Neuronal stem cell (in vitro differentiated cells): Measurements from ENCODE around the gene CDH13.

Experiments
- DNase-seq: peaks from one replicate; pipeline ENCODE4 v3.0.0-alpha.2; 2013; ENCODE audit warnings: low spot score
- H2AFZ ChIP-seq: one replicate; pipeline ENCODE4 v1.6.1; 2013; ENCODE audit warnings: mild to moderate bottlenecking, low read length, inconsistent platforms
- H2AK5ac ChIP-seq: 2 replicates; pipeline ENCODE4 v1.6.1; 2013; ENCODE audit warnings: low read depth, mild to moderate bottlenecking, inconsistent platforms, low read length, moderate library complexity, mixed read lengths
- H2BK120ac ChIP-seq: 2 replicates; pipeline ENCODE4 v1.6.1; 2013; ENCODE audit warnings: low read depth, mild to moderate bottlenecking, inconsistent platforms, low read length, moderate library complexity, mixed read lengths
- H2BK12ac ChIP-seq: one replicate; pipeline ENCODE4 v1.6.1; 2013; ENCODE audit warnings: low read length, inconsistent platforms
- H2BK15ac ChIP-seq: 2 replicates; pipeline ENCODE4 v1.6.1; 2013; ENCODE audit warnings: mild to moderate bottlenecking, low read length, inconsistent platforms, mixed read lengths
- H2BK5ac ChIP-seq: one replicate; pipeline ENCODE4 v1.6.1; 2013; ENCODE audit warnings: inconsistent platforms, mild to moderate bottlenecking, low read length, moderate library complexity
- H3K14ac ChIP-seq: one replicate; pipeline ENCODE4 v1.6.1; 2013; ENCODE audit warnings: low read length, inconsistent platforms
- H3K18ac ChIP-seq: 2 replicates; pipeline ENCODE4 v1.6.1; 2013; ENCODE audit warnings: low read length, inconsistent platforms
- H3K23ac ChIP-seq: 2 replicates; pipeline ENCODE4 v1.6.1; 2013; ENCODE audit warnings: low read depth, mild to moderate bottlenecking, mixed read lengths, low read length, inconsistent platforms; ENCODE audit not compliant: poor library complexity
- H3K27ac ChIP-seq: replicated peaks from 3 replicates; pipeline ENCODE4 v1.5.1; 2013; ENCODE audit warnings: low read length, inconsistent platforms
- H3K27me3 ChIP-seq, 3 experiments: 2 replicates each; pipeline ENCODE4 v1.6.1; 2013; ENCODE audit warnings: low read length in 3 of 3, mild to moderate bottlenecking in 2 of 3, inconsistent platforms in 1 of 3, low read depth in 1 of 3, mixed read lengths in 1 of 3, moderate library complexity in 1 of 3; ENCODE audit not compliant: control insufficient read depth in 3 of 3, insufficient read depth in 3 of 3
- H3K36me3 ChIP-seq, 2 donors: replicated peaks in 1 of 2; 2 replicates each; pipeline ENCODE4 v1.6.1; 2013; ENCODE audit warnings: low read length in 2 of 2; ENCODE audit not compliant: control insufficient read depth in 2 of 2, insufficient read depth in 2 of 2
- H3K4ac ChIP-seq: 2 replicates; pipeline ENCODE4 v1.6.1; 2013; ENCODE audit warnings: inconsistent platforms, mild to moderate bottlenecking, low read length, moderate library complexity
- H3K4me1 ChIP-seq, 2 donors: 1 replicate in 1 of 2; 2 replicates in 1 of 2; pipeline ENCODE4 v1.6.1; 2013; ENCODE audit warnings: low read length in 2 of 2, low read depth in 1 of 2; ENCODE audit not compliant: control insufficient read depth in 2 of 2, insufficient read depth in 1 of 2
- H3K4me2 ChIP-seq: one replicate; pipeline ENCODE4 v1.6.1; 2013; ENCODE audit warnings: mild to moderate bottlenecking, low read length, inconsistent platforms; ENCODE audit not compliant: insufficient read depth, poor library complexity, severe bottlenecking
- H3K4me3 ChIP-seq, 2 donors: 2 replicates each; pipeline ENCODE4 v1.5.1; 2013; ENCODE audit warnings: low read length in 2 of 2, mild to moderate bottlenecking in 2 of 2, inconsistent platforms in 1 of 2, moderate library complexity in 1 of 2
- H3K79me1 ChIP-seq: one replicate; pipeline ENCODE4 v1.6.1; 2013; ENCODE audit warnings: low read depth, mild to moderate bottlenecking, inconsistent platforms, low read length, moderate library complexity
- H3K9ac ChIP-seq: one replicate; pipeline ENCODE4 v1.6.1; 2013; ENCODE audit warnings: mild to moderate bottlenecking, low read depth, low read length, inconsistent platforms; ENCODE audit not compliant: poor library complexity
- H3K9me3 ChIP-seq, 2 donors: replicated peaks in 1 of 2; 2 replicates each; pipeline versions ENCODE3 to v1.6.1; 2013; ENCODE audit warnings: low read length in 2 of 2, mild to moderate bottlenecking in 2 of 2, inconsistent platforms in 1 of 2, low read depth in 1 of 2, mixed read lengths in 1 of 2, moderate library complexity in 1 of 2; ENCODE audit not compliant: control insufficient read depth in 2 of 2, insufficient read depth in 1 of 2
- H4K8ac ChIP-seq: one replicate; pipeline ENCODE4 v1.6.1; 2013; ENCODE audit warnings: low read depth, mild to moderate bottlenecking, inconsistent platforms, low read length, moderate library complexity
- H4K91ac ChIP-seq: one replicate; pipeline ENCODE4 v1.6.1; 2013; ENCODE audit warnings: low read length, low read depth, mild to moderate bottlenecking, inconsistent platforms; ENCODE audit not compliant: poor library complexity
- WGBS, 2 donors: extraction: QIAGEN DNeasy Blood & Tissue Kit; methylation state at CpG; one replicate each; pipeline ENCODE4 v1.1.7; 2013; ENCODE audit warnings: missing lambda C conversion rate in 2 of 2, mixed read lengths in 1 of 2; ENCODE audit not compliant: insufficient read length in 2 of 2, insufficient replicate concordance in 1 of 2; ENCODE audit errors: extremely low coverage in 2 of 2; 5-methylcytosine and 5-hydroxymethylcytosine counted together

The CDH13 gene

GRCh38 chr16:82735673-82736091 lies 108.9 kb downstream of the CDH13 start:
- Histone ChIP-seq H2AK5ac (no peak overlapping the region), H3K9me3 (no peaks in the 10 kb centered on the region), H2BK120ac (no peak overlapping the region), H2BK15ac (no peak overlapping the region), H4K8ac (no peak overlapping the region), H3K14ac (no peak overlapping the region), H2BK12ac (no peak overlapping the region), H3K9ac (no peak overlapping the region), H2AFZ (no peak overlapping the region), H3K4me3 (no peak overlapping the region), H3K4ac (no peak overlapping the region), H3K18ac (no peak overlapping the region), H3K27me3 (no peaks in the 10 kb centered on the region), H3K36me3 (no peaks in the 10 kb centered on the region), H3K4me1 (no peaks in the 10 kb centered on the region), H3K27ac (no peak overlapping the region), H3K23ac (no peak overlapping the region), H4K91ac (no peak overlapping the region), H3K4me2 (no peak overlapping the region), H3K79me1 (no peaks in the 10 kb centered on the region), H2BK5ac (no peak overlapping the region)
- DNase-seq, result no peak
- WGBS, 2 donors, result no CpG with 5 or more reads among the region's 5 CpGs

GRCh38 chr16:82736224-82736623 lies 109.5 kb downstream of the CDH13 start:
- no peak overlapping the region for H3K27ac ChIP-seq
- H3K4me3 ChIP-seq, result no peak overlapping the region
- H3K4ac ChIP-seq, result no peak overlapping the region
- no peaks in the 10 kb centered on the region for H3K9me3 ChIP-seq
- H3K9ac ChIP-seq, result no peak overlapping the region
- H2BK15ac ChIP-seq, result no peak overlapping the region
- H4K8ac ChIP-seq, result no peak overlapping the region
- no peak overlapping the region for H2BK5ac ChIP-seq
- no peak overlapping the region for H2AK5ac ChIP-seq
- no peak overlapping the region for H4K91ac ChIP-seq
- no peaks in the 10 kb centered on the region for H3K79me1 ChIP-seq
- DNase-seq, result no peak
- H3K18ac ChIP-seq, result no peak overlapping the region
- no peak overlapping the region for H2BK120ac ChIP-seq
- no peak overlapping the region for H2BK12ac ChIP-seq
- no peak overlapping the region for H3K14ac ChIP-seq
- H3K36me3 ChIP-seq, result no peaks in the 10 kb centered on the region
- no peak overlapping the region for H3K4me2 ChIP-seq
- no peaks in the 10 kb centered on the region for H3K27me3 ChIP-seq
- no peaks in the 10 kb centered on the region for H3K4me1 ChIP-seq
- no CpG with 5 or more reads among the region's 2 CpGs for WGBS, 2 donors
- no peak overlapping the region for H3K23ac ChIP-seq
- H2AFZ ChIP-seq, result no peak overlapping the region

GRCh38 chr16:82738699-82739098 lies 111.9 kb downstream of the CDH13 start:
- WGBS, 2 donors, result no CpG with 5 or more reads among the region's 3 CpGs
- Histone ChIP-seq H3K4ac (no peak overlapping the region), H3K36me3 (no peaks in the 10 kb centered on the region), H3K4me2 (no peak overlapping the region), H2BK120ac (no peak overlapping the region), H3K9me3 (no peaks in the 10 kb centered on the region), H3K4me3 (no peak overlapping the region), H2BK15ac (no peak overlapping the region), H3K14ac (no peak overlapping the region), H4K8ac (no peak overlapping the region), H4K91ac (no peak overlapping the region), H3K4me1 (no peaks in the 10 kb centered on the region), H3K23ac (no peak overlapping the region), H2BK5ac (no peak overlapping the region), H3K18ac (no peak overlapping the region), H3K27me3 (no peaks in the 10 kb centered on the region), H3K79me1 (no peaks in the 10 kb centered on the region), H3K9ac (no peak overlapping the region), H2AK5ac (no peak overlapping the region), H2BK12ac (no peak overlapping the region), H3K27ac (no peak overlapping the region), H2AFZ (no peak overlapping the region)
- no peak for DNase-seq

- Histone ChIP-seq H2BK12ac (no peak overlapping the region), H3K23ac (no peak overlapping the region), H3K4ac (no peak overlapping the region), H4K8ac (no peak overlapping the region), H3K14ac (no peak overlapping the region), H2BK120ac (no peak overlapping the region), H3K9ac (no peak overlapping the region), H3K4me2 (no peak overlapping the region), H3K36me3 (no peaks in the 10 kb centered on the region), H3K4me3 (no peak overlapping the region), H2BK15ac (no peak overlapping the region), H3K9me3 (no peaks in the 10 kb centered on the region), H3K4me1 (no peaks in the 10 kb centered on the region), H3K27ac (no peak overlapping the region), H3K79me1 (no peaks in the 10 kb centered on the region), H2AK5ac (no peak overlapping the region), H2BK5ac (no peak overlapping the region), H2AFZ (no peak overlapping the region), H3K27me3 (no peaks in the 10 kb centered on the region), H4K91ac (no peak overlapping the region), H3K18ac (no peak overlapping the region)
- no peak for DNase-seq
- WGBS, 2 donors, result no CpG with 5 or more reads among the region's 5 CpGs
These were observed 114.4 kb downstream of the CDH13 start for GRCh38 chr16:82741073-82741615.
